Activated CD8-positive, alpha-beta memory T cell treated with anti-CD3 and anti-CD28 coated beads, Interleukin-2, amount 50 U/mL, for 1 hour (primary cell): ENCODE results near the gene SCART1.
"Not testable (repeated sequence)": the region's sequence is repeated elsewhere in the genome, so short reads cannot be mapped to it uniquely, and the experiment has no call there.

ENCODE experiments used
- DNase-seq: peaks from one replicate; pipeline ENCODE4 v3.0.0-alpha.2; 2020; ENCODE audit errors: extremely low read depth

Gene SCART1

DNA sequence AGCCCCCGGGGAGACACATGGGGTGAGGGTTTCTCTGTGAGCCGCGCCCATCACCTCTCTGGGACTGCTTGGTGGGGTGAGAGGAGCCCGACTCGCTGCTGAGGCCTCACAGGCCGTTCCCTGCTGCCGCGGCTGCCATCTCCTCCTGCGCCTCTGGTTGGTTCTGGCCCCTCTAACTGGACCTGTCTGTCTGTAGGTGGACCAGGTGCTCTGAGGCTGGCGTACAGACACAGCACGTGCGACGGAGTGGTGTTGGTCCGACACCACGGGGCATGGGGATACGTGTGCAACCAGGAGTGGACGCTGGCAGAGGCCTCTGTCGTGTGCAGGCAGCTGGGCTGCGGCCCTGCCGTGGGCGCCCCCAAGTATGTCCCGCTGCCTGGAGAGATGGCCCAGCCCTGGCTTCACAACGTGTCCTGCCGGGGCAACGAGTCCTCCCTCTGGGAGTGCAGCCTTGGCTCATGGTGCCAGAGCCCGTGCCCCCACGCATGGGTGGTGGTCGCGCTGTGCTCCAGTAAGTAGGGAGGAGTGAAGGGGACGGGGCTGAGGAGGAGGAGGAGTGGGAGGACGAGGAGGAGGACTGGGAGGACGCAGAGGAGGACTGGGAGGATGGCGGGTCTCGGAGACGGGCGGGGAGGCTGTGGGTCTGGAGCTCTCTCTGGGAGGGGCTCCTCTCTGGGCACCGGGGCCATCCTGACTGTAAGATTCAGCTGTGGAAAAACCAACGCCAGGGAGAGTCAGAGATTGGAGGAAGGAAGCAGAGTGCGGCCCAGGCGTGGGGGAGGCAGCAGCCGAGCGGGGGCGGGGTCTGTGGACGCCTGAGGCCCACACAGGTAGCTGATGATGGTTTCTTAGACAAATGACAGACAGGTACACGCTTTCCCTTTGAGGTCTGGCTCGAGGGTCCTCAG, 2.6 kb downstream of the SCART1 start:
- no peak for DNase-seq

DNA sequence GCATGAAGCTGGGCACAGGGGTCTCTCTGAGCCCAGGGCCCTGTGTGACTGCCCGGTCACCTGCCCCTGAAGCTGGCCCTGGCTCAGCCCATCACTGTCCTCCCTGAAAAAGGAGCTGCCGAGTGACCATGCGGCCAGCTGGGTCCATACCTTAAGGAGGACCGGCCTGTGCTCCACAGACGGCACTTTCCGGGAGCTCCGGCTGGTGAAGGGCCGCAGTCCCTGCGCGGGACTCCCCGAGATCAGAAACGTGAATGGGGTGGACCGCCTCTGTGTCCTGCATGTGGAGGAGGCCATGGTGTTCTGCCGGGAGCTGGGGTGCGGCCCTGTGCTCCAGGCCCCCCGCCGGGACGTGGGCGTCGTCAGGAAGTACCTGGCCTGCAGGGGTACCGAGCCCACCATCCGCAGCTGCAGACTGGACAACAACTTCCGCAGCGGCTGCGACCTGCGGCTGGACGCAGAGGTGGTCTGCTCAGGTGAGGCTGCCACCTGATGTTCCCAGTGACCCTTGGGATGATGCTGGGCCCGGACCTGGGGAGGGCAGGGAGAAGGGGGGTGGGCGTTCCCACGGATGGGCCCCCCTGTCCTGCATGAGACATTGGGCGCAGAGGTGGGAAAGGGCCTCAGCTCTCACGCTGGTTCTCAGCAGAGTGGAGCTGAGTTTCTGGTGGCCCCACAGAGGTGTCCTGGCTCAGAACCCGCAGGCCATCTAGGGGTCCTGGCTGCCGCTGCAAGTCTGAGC, 3.5 kb downstream of the SCART1 start:
- DNase-seq, result no peak

GRCh38 chr10:133458021-133458709, 4.4 kb downstream of the SCART1 start:
- DNase-seq, result no peak

DNA sequence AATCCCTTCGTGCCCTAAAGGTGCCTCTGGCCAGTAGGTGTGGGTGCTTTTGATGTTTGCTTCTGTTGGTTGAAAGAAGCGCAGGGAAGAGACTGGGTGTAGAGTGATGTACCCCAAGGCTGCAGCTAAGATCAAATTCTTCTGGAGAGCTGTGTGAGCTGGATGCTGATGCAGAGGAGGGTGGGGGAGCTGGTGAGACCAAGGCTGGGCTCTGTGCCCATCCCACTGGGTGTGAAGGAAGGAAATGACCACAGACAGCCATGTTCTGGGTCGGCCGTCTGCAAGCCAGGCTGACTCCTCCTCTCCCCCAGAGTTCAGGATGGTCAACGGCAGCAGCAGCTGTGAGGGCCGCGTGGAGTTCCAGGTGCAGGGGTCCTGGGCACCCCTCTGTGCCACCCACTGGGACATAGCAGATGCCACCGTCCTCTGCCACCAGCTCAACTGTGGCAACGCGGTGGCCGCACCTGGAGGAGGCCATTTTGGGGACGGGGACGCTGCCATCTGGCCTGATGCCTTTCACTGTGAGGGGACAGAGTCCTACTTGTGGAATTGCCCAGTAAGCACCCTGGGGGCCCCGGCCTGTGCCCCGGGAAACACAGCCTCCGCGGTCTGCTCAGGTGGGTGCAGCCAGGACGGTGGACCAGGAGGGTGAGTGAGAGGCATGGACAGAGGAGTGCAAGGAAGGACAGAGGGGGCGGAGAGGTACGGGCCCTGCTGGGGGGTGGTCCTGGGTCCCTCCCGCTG, 5.1 kb downstream of the SCART1 start:
- DNase-seq, result no peak

GRCh38 chr10:133459454-133460207, 5.9 kb downstream of the SCART1 start:
- DNase-seq, result no peak

GRCh38 chr10:133460208-133460769, 6.5 kb downstream of the SCART1 start:
- no peak for DNase-seq

DNA sequence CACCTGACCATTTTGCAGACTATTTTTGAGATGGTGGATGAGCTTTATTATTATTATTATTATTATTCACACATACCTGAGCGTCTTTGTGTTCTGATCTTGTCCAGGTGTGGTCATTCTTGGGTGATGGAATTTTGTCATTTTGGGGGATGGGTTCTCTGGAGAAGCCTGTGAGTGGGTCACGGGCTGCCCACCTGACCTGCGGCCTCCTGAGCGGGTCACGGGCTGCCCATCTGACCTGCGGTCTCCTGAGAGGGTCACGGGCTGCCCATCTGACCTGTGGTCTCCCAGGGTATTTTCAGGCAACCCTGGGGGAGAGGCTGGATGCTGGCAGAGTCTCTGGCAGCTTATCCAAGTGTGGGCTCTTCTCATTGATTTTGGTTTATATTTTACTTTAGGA, 7.3 kb downstream of the SCART1 start:
- DNase-seq, result no peak

GRCh38 chr10:133461841-133462240, 8.1 kb downstream of the SCART1 start:
- DNase-seq, result no peak

DNA sequence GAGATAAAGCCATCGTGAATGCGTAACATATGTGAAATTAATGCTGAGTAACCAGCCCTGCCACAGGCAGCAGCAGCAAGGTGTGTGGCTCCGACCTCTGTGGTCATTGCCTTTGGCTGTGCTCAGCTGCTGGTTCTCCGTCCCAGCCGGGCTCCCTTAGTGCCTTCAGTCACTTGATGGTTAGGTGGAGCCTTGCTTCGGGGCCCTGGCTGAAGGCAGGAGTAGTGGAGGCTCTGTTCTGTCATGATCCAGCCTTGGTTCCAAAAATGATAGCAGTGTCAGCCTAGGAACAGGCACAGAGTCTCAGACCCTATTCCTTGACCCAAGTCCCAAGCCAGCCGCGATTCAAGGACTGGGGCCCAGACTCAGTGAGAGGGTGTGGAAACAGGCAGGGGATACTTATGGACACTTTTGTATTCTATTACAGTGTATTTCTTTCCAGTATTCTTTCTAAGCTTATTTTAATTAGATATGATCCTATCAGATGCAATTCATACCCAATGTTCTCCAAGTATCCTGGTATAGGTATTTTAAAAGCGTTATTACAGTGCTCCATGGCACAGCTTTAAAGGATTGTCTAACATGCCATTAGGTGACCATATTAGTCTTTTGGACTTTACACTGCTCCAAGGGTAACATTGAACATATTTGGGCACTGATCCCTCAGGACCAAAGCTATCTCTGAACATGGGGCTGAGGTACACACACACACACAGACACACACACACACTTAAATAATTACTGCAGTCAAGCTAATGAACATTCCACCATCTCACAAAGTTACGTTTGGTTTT, 9.0 kb downstream of the SCART1 start:
- no peak for DNase-seq

DNA sequence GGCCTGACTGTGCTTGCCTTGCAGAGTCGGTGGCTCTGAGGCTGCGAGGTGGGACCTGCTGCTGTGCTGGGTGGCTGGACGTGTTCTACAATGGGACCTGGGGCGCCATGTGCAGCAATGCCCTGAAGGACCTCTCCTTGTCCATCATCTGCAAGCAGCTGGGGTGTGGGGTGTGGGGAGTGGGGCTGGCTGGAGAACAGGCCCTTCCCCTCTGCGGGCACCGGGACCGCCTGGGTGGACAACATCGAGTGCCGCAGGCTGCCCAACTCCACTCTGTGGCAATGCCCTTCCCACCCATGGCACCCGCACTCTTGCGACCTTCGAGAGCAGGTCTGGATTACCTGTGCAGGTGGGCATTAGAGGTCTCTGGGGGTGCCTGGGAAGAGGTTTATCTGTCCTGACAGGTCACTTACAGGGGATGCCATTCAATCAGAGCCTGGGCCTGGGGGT, 10.9 kb downstream of the SCART1 start:
- DNase-seq, result no peak

DNA sequence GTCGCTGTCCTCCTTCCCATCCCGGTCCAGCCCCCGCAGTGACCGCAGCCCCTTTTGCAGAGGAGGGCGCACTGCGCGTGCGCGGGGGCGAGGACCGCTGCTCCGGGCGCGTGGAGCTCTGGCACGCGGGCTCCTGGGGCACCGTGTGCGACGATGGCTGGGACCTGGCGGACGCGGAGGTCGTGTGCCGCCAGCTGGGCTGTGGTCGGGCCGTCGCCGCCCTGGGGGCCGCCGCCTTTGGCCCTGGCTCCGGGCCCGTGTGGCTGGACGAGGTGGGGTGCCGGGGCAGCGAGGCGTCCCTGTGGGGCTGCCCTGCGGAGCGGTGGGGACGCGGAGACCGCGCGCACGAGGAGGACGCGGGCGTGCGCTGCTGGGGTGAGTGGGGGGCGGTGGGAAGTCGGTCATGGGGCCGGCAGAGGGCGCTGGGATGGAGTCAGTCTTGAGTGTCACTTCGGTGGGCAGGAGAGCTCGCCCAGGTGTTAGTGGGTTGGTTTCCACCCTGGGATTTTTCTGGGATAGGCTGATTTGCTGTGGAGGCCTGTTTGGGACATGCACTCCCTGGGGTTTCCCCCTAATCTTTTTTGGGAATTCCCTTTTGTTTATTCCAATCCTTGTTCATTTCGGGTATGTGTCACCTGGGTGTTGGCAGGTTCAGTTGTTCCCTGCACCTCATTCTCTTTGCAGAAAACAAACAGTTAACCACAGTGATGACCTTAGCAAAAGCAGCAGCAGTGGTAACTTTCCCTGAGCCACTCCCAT, 11.6 kb downstream of the SCART1 start:
- no peak for DNase-seq

DNA sequence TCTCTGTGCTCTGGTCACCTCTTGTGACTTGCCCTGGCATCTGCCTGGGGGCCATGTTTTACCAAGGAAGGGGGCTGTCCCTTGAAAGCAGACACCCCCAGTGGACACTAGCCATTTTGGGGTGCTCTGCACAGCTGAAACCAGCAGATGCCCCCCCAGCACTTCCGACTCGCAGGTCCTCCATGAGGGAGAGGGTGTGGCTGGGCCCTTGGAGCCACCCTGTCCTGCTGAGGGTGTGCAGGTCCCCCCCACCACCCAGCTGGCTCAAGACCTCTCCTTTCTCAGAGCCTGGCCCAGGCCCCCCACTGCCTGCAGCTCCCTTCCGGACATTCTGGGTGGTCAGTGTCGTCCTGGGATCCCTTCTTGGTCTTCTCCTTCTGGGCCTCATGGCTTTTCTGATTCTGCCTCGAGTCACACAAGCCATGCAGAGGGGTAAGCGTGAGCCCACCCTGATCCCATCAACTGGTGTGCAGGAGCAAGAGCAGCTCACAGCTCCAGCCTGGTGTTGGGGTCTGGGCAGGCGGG, 12.3 kb downstream of the SCART1 start:
- no peak for DNase-seq

DNA sequence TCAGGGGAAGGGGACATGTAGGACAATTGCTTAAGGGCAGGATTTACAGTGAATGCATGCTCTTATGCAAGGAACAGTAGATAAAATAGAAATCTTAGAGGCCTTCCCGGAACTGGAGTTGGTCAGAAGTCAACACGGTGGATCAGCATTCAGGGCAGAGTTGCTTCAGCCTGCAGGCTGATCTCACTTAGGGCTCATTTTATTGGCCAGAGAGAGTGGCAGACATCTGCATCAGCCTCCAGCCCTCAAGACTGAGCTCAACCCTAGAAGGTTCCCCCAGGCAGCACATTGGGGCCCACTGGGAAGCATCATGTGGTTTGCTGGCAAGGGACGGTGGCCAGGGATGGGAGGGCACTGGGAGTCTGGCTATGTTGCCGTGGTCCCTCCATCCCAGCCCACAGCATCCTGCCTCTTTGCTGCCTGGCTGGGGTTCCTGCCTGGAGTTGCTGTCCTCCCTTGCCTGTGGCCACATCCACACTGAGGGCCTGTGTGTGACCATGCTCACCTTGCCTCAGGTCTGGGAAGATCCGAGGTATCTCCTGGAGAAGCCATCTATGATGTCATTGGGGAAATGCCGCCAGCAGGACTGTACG, 13.0 kb downstream of the SCART1 start:
- DNase-seq, result no peak

DNA sequence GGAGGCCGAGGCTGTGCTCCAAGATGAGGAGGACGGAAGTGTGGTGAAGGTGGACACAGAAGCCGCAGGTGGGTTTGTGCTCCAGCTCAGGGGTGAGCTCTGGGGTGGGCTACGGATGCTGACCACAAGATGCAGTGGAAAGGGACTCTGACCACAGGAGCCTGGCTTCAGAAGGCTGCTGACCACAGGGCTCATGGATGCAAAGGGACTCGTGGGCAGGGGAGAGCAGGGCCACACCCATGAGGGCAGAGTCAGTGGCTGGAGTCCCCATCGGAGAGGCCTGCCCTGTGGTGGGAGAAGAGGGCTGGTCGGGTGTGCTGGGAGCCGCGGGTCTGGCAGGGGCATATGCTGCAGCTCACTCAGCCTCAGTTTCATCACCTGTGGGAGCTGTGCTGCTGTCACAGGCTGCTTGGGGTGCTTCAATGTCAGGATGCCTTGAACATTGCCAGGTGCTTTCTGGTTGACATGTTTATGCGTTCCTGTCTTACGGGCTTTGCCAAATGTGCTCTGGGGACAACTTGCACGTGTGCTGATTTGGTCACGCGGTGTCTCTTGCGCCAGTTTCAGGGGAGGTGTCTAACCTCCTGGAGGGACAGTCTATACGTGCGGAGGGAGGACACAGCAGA, 13.7 kb downstream of the SCART1 start:
- DNase-seq, result no peak

DNA sequence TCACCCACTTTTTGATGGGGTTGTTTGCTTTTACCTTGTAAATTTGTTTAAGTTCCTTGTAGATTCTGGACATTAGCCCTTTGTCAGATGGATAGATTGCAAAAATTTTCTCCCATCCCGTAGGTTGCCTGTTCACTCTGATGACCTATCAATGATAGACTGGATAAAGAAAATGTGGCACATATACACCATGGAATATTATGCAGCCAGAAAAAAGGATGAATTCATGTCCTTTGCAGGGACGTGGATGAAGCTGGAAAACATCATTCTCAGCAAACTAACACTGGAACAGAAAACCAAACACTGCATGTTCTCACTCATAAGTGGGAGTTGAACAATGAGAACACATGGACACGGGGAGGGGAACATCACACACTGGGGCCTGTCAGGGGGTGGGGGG, 15.5 kb downstream of the SCART1 start:
- DNase-seq, result not testable (repeated sequence)

DNA sequence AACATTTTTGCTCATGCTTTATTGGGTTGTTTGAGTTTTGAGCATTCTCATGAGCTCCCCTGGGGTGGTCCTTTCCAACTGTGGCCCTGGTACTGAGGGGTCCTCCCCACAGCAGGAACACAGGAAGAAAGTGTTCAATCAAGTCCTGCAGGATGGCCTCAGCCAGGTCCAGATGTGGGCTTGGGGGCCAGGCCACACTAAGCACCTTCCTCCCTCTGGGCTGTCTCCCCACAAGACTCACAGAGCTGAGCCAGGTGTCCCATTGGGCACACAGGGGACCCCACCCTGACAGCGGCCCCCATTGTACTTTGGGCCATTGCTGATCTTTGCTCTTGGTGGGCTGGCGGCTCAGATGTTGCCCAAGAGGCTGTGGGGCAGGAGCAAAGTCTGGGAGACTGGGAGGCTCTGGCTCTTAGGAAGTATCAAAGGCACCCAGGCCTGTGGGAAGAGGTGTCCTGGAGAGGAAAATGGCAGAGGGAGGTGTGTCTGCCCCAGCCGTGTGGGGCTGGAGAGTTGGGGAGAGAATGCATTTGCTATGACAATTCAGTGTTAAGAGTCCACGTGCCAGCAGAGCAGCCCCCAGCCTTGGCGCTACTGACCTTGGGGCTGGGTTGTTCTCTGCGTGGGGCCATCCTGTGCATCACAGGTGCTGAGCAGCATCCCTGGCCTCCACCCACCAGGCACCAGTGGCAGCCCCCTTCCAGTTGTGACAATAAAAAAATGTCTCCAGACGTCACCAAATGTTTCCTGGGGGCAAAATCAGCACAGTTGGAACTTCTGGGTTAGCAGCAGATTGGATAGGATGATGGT, 17.8 kb downstream of the SCART1 start:
- DNase-seq, result no peak

DNA sequence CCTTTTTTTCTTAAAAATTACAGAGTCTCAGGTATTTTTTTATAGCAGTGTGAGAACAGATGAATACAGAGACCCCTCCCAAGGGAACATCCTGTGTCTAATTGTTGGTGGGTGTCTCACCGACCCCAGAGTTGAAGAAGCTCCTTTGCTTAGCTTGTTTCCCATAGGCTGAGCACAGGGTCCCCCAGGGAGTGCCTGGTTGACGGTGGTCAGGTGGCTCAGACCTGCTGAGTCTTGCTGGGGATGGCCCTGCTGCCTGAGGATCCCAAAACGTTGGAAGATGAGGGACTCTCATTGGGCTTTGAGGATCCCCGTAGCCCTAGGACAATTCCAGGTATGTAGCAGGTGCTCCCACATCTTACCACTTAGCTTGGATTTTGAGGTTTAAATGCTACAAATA, 19.5 kb downstream of the SCART1 start:
- DNase-seq, result no peak
